ENCODE data around the gene SPSB4.

SPSB4 gene

GRCh38 chr3:141074529-141074928, 23.4 kb downstream of the SPSB4 start:
- TF ChIP-seq CTCF (IDR thresholded peaks at IDR 0.05; ENCODE audit: low read depth, low read length): no peak
- H3K4me3 ChIP-seq (ENCODE audit: low read depth, low read length): no peak overlapping the region
- in situ Hi-C loops (cut with HindIII; ENCODE audit: low sequenced_read_pairs): no loop called here
- no peak for DNase-seq (ENCODE audit: low read depth, low spot score)

GRCh38 chr3:141076036-141076773, 25.1 kb downstream of the SPSB4 start:
- in situ Hi-C loops (cut with HindIII; ENCODE audit: low sequenced_read_pairs): no loop called here
- H3K4me3 ChIP-seq (ENCODE audit: low read depth, low read length): no peak overlapping the region
- no peak for DNase-seq (ENCODE audit: low read depth, low spot score)
- TF ChIP-seq CTCF (IDR thresholded peaks at IDR 0.05; ENCODE audit: low read depth, low read length): no peak

- TF ChIP-seq CTCF (IDR thresholded peaks at IDR 0.05; ENCODE audit: low read depth, low read length): no peak
- peak; percentile 50 for DNase-seq (ENCODE audit: low read depth, low spot score)
- in situ Hi-C loops (cut with HindIII; ENCODE audit: low sequenced_read_pairs): no loop called here
- H3K4me3 ChIP-seq (ENCODE audit: low read depth, low read length): peak overlapping the region; percentile 14
These were observed 25.8 kb downstream of the SPSB4 start for GRCh38 chr3:141076797-141077571.

- TF ChIP-seq CTCF (IDR thresholded peaks at IDR 0.05; ENCODE audit: low read depth, low read length): no peak
- in situ Hi-C loops (cut with HindIII; ENCODE audit: low sequenced_read_pairs): no loop called here
- H3K4me3 ChIP-seq (ENCODE audit: low read depth, low read length): no peak overlapping the region
- no peak for DNase-seq (ENCODE audit: low read depth, low spot score)
These were observed 26.5 kb downstream of the SPSB4 start for GRCh38 chr3:141077631-141078030.

- no peak overlapping the region for H3K4me3 ChIP-seq (ENCODE audit: low read depth, low read length)
- in situ Hi-C loops (cut with HindIII; ENCODE audit: low sequenced_read_pairs): no loop called here
- DNase-seq (ENCODE audit: low read depth, low spot score): no peak
- no peak for TF ChIP-seq CTCF (IDR thresholded peaks at IDR 0.05; ENCODE audit: low read depth, low read length)
These were observed 27.1 kb downstream of the SPSB4 start for GRCh38 chr3:141078200-141078599.

- in situ Hi-C loops (cut with HindIII; ENCODE audit: low sequenced_read_pairs): no loop called here
- no peak for DNase-seq (ENCODE audit: low read depth, low spot score)
- no peak overlapping the region for H3K4me3 ChIP-seq (ENCODE audit: low read depth, low read length)
- no peak for TF ChIP-seq CTCF (IDR thresholded peaks at IDR 0.05; ENCODE audit: low read depth, low read length)
These were observed 29.3 kb downstream of the SPSB4 start for GRCh38 chr3:141080431-141080830.

Data from astrocyte of the spinal cord (primary cell).